Mammary epithelial cell (primary cell): ENCODE results near the gene MED27.

Experiments used
- CTCF ChIP-seq, 2 donors: IDR thresholded peaks in 1 of 2; conservative IDR thresholded peaks in 1 of 2; 2 replicates each; pipeline ENCODE4 v1.5.1; 2011 to 2012; ENCODE audit warnings: inconsistent platforms in 2 of 2, low read length in 2 of 2, mild to moderate bottlenecking in 2 of 2, control low read depth in 1 of 2, low read depth in 1 of 2; ENCODE audit not compliant: insufficient read depth in 1 of 2; ENCODE audit errors: extremely low read depth in 1 of 2
- EZH2 ChIP-seq: IDR thresholded peaks from 2 replicates; pipeline ENCODE4 v1.6.1; 2012; ENCODE audit warnings: low read length, inconsistent platforms, borderline replicate concordance

DNA sequence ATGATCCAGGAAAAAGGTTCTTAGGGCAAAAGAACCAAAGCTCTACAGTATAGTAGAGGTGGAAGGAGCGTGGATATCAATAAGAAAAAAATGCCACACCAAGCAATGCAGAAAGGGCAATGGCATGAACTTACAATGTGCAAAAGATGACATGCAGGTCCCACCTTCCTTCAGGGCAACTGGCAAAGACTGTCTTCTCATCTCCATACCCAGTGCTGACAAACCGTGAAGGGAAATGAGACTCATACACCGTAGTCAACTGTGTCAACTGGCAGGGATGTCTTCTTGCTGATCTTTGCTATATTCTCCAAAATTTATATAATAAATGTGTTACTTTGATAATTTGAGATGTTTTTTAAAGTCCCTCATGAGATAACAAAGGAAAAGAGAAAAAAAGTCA lies 36.0 kb downstream of the MED27 start:
- TF ChIP-seq CTCF (conservative IDR thresholded peaks at IDR 0.05 in 1 of 2, IDR thresholded peaks at IDR 0.05 in 1 of 2; ENCODE audit: extremely low read depth in 1 of 2, insufficient read depth in 1 of 2, low read depth in 1 of 2, low read length in 2 of 2) (no peak), EZH2 (no peak)
